ENCODE data around the gene TMEM132C.

TMEM132C gene

DNA sequence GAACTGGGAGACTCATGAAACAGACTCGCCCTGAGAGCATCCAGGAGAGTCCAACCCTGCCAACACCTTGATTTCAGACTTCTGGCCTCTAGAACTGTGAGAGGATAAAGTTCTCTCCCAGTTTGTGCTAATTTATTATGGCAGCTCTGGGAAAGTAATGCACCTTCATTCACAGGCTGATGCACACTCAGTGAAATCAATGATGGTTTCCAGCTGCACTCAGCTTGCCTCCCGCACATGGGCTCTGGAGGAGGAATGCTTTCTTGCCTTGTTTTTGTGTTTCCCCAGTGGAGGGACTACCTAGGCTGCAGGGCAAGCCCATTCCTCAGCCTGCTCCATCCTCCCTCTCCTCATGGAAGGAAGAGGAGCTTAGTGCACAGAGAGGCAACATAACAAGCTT is 45.7 kb downstream of the TMEM132C start:
- Histone ChIP-seq H3K27me3 (ENCODE audit: control insufficient read depth, low read length) (no peaks in the 10 kb centered on the region), H3K27ac (ENCODE audit: low read depth, low read length) (no peak overlapping the region), H3K4me3 (ENCODE audit: low read length) (no peak overlapping the region), H3K36me3 (ENCODE audit: control insufficient read depth, low read length) (no peaks in the 10 kb centered on the region), H3K9me2 (replicated peaks; ENCODE audit: control insufficient read depth, low read length) (no peaks in the 10 kb centered on the region), H3K4me1 (ENCODE audit: control insufficient read depth, low read length) (no peaks in the 10 kb centered on the region), H3K9me3 (ENCODE audit: control insufficient read depth, insufficient read depth, low read length) (peaks cover 4% of the 10 kb centered on the region; the same call in 1 of the 2 replicates), H3K79me2 (ENCODE audit: control insufficient read depth, low read length) (no peaks in the 10 kb centered on the region), H3K4me2 (ENCODE audit: low read length) (no peak overlapping the region), H3F3A (ENCODE audit: control insufficient read depth, insufficient read depth) (no peaks in the 10 kb centered on the region), H4K20me1 (ENCODE audit: control insufficient read depth, insufficient read depth, low read depth, low read length) (no peaks in the 10 kb centered on the region)
- TF ChIP-seq EZH2phosphoT487 (IDR thresholded peaks at IDR 0.05; ENCODE audit: borderline replicate concordance, low read length) = no peak
- TF ChIP-seq, protein P1, sequence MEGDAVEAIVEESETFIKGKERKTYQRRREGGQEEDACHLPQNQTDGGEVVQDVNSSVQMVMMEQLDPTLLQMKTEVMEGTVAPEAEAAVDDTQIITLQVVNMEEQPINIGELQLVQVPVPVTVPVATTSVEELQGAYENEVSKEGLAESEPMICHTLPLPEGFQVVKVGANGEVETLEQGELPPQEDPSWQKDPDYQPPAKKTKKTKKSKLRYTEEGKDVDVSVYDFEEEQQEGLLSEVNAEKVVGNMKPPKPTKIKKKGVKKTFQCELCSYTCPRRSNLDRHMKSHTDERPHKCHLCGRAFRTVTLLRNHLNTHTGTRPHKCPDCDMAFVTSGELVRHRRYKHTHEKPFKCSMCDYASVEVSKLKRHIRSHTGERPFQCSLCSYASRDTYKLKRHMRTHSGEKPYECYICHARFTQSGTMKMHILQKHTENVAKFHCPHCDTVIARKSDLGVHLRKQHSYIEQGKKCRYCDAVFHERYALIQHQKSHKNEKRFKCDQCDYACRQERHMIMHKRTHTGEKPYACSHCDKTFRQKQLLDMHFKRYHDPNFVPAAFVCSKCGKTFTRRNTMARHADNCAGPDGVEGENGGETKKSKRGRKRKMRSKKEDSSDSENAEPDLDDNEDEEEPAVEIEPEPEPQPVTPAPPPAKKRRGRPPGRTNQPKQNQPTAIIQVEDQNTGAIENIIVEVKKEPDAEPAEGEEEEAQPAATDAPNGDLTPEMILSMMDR (IDR thresholded peaks at IDR 0.05; ENCODE audit: low read depth, low read length, poor library complexity, severe bottlenecking) = no peak

DNA sequence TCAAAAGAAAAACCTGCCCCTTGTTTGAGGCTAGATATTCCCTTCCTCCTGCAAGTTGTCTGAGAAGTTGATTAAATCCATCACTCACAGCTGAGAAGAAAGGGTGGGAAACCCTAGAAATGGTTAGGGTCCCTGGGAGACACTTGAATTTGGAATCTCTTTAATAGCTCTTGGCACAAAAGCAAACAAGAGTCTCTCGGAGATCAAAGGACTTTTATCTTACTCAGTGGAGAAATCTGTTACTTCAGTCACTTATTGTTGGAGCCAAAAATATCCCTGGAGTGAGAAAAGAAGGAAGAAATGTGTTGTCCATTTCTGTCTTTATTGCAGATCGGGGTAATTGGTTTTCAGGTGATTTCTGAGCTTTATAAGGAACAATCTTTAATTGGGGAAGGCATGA is 47.0 kb downstream of the TMEM132C start:
- Histone ChIP-seq H3K9me3 (ENCODE audit: control insufficient read depth, insufficient read depth, low read length) (peaks cover 4% of the 10 kb centered on the region; the same call in 1 of the 2 replicates), H3K4me1 (ENCODE audit: control insufficient read depth, low read length) (no peaks in the 10 kb centered on the region), H4K20me1 (ENCODE audit: control insufficient read depth, insufficient read depth, low read depth, low read length) (no peaks in the 10 kb centered on the region), H3K36me3 (ENCODE audit: control insufficient read depth, low read length) (no peaks in the 10 kb centered on the region), H3K27me3 (ENCODE audit: control insufficient read depth, low read length) (no peaks in the 10 kb centered on the region), H3K9me2 (replicated peaks; ENCODE audit: control insufficient read depth, low read length) (no peaks in the 10 kb centered on the region), H3K4me3 (ENCODE audit: low read length) (no peak overlapping the region), H3K4me2 (ENCODE audit: low read length) (no peak overlapping the region), H3F3A (ENCODE audit: control insufficient read depth, insufficient read depth) (no peaks in the 10 kb centered on the region), H3K27ac (ENCODE audit: low read depth, low read length) (no peak overlapping the region), H3K79me2 (ENCODE audit: control insufficient read depth, low read length) (no peaks in the 10 kb centered on the region)
- no peak for TF ChIP-seq EZH2phosphoT487 (IDR thresholded peaks at IDR 0.05; ENCODE audit: borderline replicate concordance, low read length)
- TF ChIP-seq, protein P1 (IDR thresholded peaks at IDR 0.05; ENCODE audit: low read depth, low read length, poor library complexity, severe bottlenecking) = no peak

DNA sequence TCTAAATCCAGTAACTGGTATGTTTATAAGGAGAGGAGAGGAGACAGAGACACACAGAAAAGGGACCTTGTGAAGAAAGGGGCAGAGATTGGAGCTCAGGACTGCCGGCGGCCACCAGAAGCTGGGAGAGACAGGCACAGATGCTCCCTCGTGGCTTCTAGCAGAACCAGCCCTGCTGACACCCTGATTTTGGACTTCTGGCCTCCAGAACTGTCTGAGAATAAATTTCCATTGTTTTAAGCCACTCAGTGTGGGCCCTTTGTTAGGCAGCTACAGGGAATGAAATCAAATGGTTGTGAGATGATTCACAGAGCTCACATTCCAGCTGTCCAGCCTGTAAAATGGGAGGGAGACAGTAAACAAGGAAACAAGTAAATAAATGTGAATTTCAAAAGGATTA is 47.6 kb downstream of the TMEM132C start:
- no peaks in the 10 kb centered on the region for H3K27me3 ChIP-seq (ENCODE audit: control insufficient read depth, low read length)
- no peaks in the 10 kb centered on the region for H4K20me1 ChIP-seq (ENCODE audit: control insufficient read depth, insufficient read depth, low read depth, low read length)
- no peak overlapping the region for H3K27ac ChIP-seq (ENCODE audit: low read depth, low read length)
- no peak overlapping the region for H3K4me3 ChIP-seq (ENCODE audit: low read length)
- no peaks in the 10 kb centered on the region for H3K9me2 ChIP-seq (replicated peaks; ENCODE audit: control insufficient read depth, low read length)
- no peaks in the 10 kb centered on the region for H3K79me2 ChIP-seq (ENCODE audit: control insufficient read depth, low read length)
- H3K4me2 ChIP-seq (ENCODE audit: low read length) = no peak overlapping the region
- H3K9me3 ChIP-seq (ENCODE audit: control insufficient read depth, insufficient read depth, low read length) = peaks cover 4% of the 10 kb centered on the region; the same call in 1 of the 2 replicates
- TF ChIP-seq, protein P1 (IDR thresholded peaks at IDR 0.05; ENCODE audit: low read depth, low read length, poor library complexity, severe bottlenecking) = no peak
- TF ChIP-seq EZH2phosphoT487 (IDR thresholded peaks at IDR 0.05; ENCODE audit: borderline replicate concordance, low read length) = no peak
- no peaks in the 10 kb centered on the region for H3K36me3 ChIP-seq (ENCODE audit: control insufficient read depth, low read length)
- no peaks in the 10 kb centered on the region for H3F3A ChIP-seq (ENCODE audit: control insufficient read depth, insufficient read depth)
- H3K4me1 ChIP-seq (ENCODE audit: control insufficient read depth, low read length) = no peaks in the 10 kb centered on the region

Data from DOHH2 (cell line).